CD4-positive, alpha-beta T cell (primary cell): ENCODE results near the gene ASB7. TPM values are rescaled to one million over a fixed set of nuclear protein-coding genes. Genes with fewer than 3 reads are reported as not detected.

ENCODE experiments used
- ATAC-seq: fragments of 200-7000 bp; cut with Tn5 transposase; one replicate; pipeline ENCODE4 v1.10.0; 2022; ENCODE audit warnings: mild to moderate bottlenecking; ENCODE audit not compliant: poor library complexity
- CTCF ChIA-PET: fragments of 350-600 bp; sonication (Branson Sonifier 250); formaldehyde crosslinking; loops from one replicate; lab custom pipeline; 2021; ENCODE audit warnings: antibody characterized with exemption, inconsistent platforms; lab: Charles Lee
- POLR2A ChIA-PET: fragments of 350-600 bp; sonication (Branson Sonifier 250); formaldehyde crosslinking; loops from one replicate; lab custom pipeline; 2021; ENCODE audit warnings: antibody characterized with exemption, inconsistent platforms; lab: Charles Lee
- DNase-seq, 14 experiments: peaks; one replicate each; pipeline ENCODE4 v3.0.0-alpha.2; 2013 to 2020; ENCODE audit warnings: mixed read lengths in 2 of 14
- H3K27ac ChIP-seq, 2 donors: one replicate each; pipeline versions ENCODE4 v1.5.1 to v1.7.0; 2013; ENCODE audit warnings: low read length in 2 of 2, low read depth in 1 of 2, mild to moderate bottlenecking in 1 of 2
- H3K27me3 ChIP-seq, 2 experiments: 1 replicate in 1 of 2; 2 replicates in 1 of 2; pipeline versions ENCODE4 v1.6.1 to v1.7.0; 2013; ENCODE audit warnings: low read length in 2 of 2, control low read depth in 1 of 2, mild to moderate bottlenecking in 1 of 2, moderate library complexity in 1 of 2; ENCODE audit not compliant: insufficient read depth in 2 of 2, control insufficient read depth in 1 of 2
- H3K36me3 ChIP-seq: one replicate; pipeline ENCODE4 v1.6.1; 2013; ENCODE audit warnings: low read length, control low read depth; ENCODE audit not compliant: insufficient read depth
- H3K4me1 ChIP-seq: one replicate; pipeline ENCODE4 v1.6.1; 2013; ENCODE audit warnings: low read length, control low read depth; ENCODE audit not compliant: insufficient read depth
- H3K4me3 ChIP-seq: one replicate; pipeline ENCODE4 v1.5.1; 2013; ENCODE audit warnings: mild to moderate bottlenecking, low read length, moderate library complexity
- H3K9me3 ChIP-seq, 2 experiments: 1 replicate in 1 of 2; 2 replicates in 1 of 2; pipeline versions ENCODE4 v1.6.1 to v1.7.0; 2013; ENCODE audit warnings: low read length in 2 of 2, mild to moderate bottlenecking in 2 of 2, control low read depth in 1 of 2, moderate library complexity in 1 of 2; ENCODE audit not compliant: control insufficient read depth in 1 of 2, insufficient read depth in 1 of 2
- H3K27ac Mint-ChIP-seq: one replicate; pipeline ENCODE4 v1.8.0; 2020; ENCODE audit warnings: mixed read lengths
- H3K27me3 Mint-ChIP-seq: one replicate; pipeline ENCODE4 v1.8.0; 2021; ENCODE audit warnings: mixed read lengths
- H3K36me3 Mint-ChIP-seq: one replicate; pipeline ENCODE4 v1.8.0; 2021; ENCODE audit warnings: low read depth, mixed read lengths
- H3K4me1 Mint-ChIP-seq: one replicate; pipeline ENCODE4 v1.8.0; 2021; ENCODE audit warnings: low read depth, mixed read lengths
- H3K4me3 Mint-ChIP-seq: one replicate; pipeline ENCODE4 v1.8.0; 2020; ENCODE audit warnings: mild to moderate bottlenecking, mixed read lengths
- H3K9me3 Mint-ChIP-seq: one replicate; pipeline ENCODE4 v1.8.0; 2020; ENCODE audit warnings: mixed read lengths
- intact Hi-C, 2 experiments: fragments of 100-400 bp; cut with DNase I in 1 of 2; cut with micrococcal nuclease in 1 of 2; formaldehyde crosslinking; loops; one replicate each; pipeline versions ENCODE4 v1.15.1 to v1.9.0; 2023 to 2025; cut with DNase I, micrococcal nuclease
- total RNA-seq, 174 experiments: library from RNA in 2 of 174; stranded (reverse) in 2 of 174; gene quantifications; one replicate each; pipeline ENCODE4 v1.2.3 and lab custom pipeline; 2021 to 2026
- TF ChIP-seq, protein P1 (sequence below): fragments of 200-600 bp; IDR thresholded peaks from one replicate; pipeline ENCODE4 v1.8.0; 2022; ENCODE audit warnings: antibody characterized with exemption, mild to moderate bottlenecking

ASB7 gene
- total RNA-seq, 2 experiments from 2014 or later: 14.9 to 16.7 TPM

DNA sequence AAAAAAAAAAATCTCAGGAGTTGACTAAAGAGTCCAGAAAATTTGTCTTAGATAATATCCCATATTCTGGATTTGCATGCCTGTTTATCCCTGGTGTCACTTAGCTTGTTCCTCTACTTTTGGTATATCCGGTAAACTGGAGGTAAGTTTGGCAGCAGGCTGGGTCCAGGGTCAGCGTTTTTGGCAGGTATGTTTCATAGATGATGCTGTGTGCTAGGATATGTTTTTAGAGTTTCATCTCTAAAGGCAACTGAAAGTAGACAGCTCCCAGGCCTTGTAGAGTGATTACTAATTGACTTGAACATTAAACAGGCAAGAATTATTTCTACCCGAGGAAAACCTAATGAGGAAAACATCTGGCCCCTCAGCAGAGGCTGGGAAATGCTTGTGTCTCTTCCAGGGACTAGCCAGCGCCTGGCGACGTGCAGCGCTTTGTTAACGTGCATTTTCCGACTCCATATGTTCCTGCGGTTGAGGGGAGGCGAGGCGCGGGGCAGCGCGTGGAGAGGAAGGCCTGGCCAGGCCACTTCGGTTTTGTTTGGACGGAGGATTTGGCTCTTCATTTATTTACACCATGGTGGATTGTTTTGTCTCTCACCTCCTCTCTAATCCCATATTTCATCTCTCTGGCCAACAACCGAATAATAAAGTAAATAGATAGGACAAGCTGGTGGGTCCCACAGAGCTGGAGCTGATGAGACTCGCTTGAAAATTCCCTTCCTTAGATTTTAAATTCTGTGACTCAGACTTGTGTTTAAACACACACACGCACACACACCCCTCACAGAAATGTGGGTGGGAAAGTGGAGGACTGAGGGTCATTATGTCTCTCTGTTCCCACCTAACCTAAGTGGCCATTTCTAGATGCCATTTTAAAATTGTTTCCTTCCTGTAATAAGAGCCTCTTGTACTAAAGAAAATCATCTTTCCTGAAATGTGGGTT is 65.3 kb downstream of the ASB7 start:
- H3K4me1 Mint-ChIP-seq: no peaks in the 10 kb centered on the region
- TF ChIP-seq, protein P1, sequence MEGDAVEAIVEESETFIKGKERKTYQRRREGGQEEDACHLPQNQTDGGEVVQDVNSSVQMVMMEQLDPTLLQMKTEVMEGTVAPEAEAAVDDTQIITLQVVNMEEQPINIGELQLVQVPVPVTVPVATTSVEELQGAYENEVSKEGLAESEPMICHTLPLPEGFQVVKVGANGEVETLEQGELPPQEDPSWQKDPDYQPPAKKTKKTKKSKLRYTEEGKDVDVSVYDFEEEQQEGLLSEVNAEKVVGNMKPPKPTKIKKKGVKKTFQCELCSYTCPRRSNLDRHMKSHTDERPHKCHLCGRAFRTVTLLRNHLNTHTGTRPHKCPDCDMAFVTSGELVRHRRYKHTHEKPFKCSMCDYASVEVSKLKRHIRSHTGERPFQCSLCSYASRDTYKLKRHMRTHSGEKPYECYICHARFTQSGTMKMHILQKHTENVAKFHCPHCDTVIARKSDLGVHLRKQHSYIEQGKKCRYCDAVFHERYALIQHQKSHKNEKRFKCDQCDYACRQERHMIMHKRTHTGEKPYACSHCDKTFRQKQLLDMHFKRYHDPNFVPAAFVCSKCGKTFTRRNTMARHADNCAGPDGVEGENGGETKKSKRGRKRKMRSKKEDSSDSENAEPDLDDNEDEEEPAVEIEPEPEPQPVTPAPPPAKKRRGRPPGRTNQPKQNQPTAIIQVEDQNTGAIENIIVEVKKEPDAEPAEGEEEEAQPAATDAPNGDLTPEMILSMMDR: no peak

DNA sequence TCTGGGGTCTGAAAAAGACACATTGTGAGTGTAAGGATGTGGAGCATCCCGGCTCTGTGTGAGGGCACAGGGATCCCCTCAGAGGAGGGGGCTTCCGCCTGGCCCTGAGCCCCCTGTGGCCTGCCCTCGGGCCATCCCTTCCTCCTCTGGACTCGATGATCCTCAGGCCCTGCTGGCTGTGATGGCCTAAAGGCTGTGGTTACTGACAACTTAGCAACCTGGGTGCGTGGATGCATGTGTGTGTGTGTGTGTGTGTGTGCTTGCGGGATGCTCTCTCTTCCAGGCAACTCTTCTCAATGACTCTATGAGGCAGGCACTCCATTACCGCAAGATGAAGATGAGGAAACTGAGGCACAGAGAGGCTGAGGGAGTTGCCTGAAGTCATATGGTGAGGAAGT is 66.0 kb downstream of the ASB7 start:
- Histone ChIP-seq H3K9me3 (no peaks in the 10 kb centered on the region), H3K36me3 (no peaks in the 10 kb centered on the region), H3K27ac (no peak overlapping the region), H3K27me3 (peaks cover 0 to 5% of the 10 kb centered on the region in 2 experiments), H3K4me1 (no peaks in the 10 kb centered on the region), H3K4me3 (no peak overlapping the region)
- no peak overlapping the region for H3K27ac Mint-ChIP-seq
- ChIA-PET POLR2A (no interaction called here), CTCF (no interaction called here)
- DNase-seq (no peak), ATAC-seq (no peak)
- peaks cover 14% of the 10 kb centered on the region for H3K27me3 Mint-ChIP-seq
- TF ChIP-seq, protein P1: no peak
- H3K4me3 Mint-ChIP-seq: no peak overlapping the region
- H3K36me3 Mint-ChIP-seq: no peaks in the 10 kb centered on the region
- intact Hi-C loops: no loop called here
- no peaks in the 10 kb centered on the region for H3K9me3 Mint-ChIP-seq
- H3K4me1 Mint-ChIP-seq: no peaks in the 10 kb centered on the region

More for the DNA sequence above, 65.3 kb downstream of the ASB7 start:
- POLR2A ChIA-PET: no interaction called here
- Mint-ChIP-seq H3K27ac (no peak overlapping the region), H3K27me3 (peaks cover 14% of the 10 kb centered on the region), H3K9me3 (no peaks in the 10 kb centered on the region), H3K36me3 (no peaks in the 10 kb centered on the region), H3K4me3 (no peak overlapping the region)
- Histone ChIP-seq H3K27me3 (peaks cover 0 to 5% of the 10 kb centered on the region in 2 experiments), H3K27ac (no peak overlapping the region), H3K9me3 (no peaks in the 10 kb centered on the region), H3K4me1 (no peaks in the 10 kb centered on the region), H3K36me3 (no peaks in the 10 kb centered on the region), H3K4me3 (no peak overlapping the region)
- CTCF ChIA-PET: no interaction called here
- ATAC-seq (no peak), DNase-seq (no peak)
- intact Hi-C loops: no loop called here

DNA sequence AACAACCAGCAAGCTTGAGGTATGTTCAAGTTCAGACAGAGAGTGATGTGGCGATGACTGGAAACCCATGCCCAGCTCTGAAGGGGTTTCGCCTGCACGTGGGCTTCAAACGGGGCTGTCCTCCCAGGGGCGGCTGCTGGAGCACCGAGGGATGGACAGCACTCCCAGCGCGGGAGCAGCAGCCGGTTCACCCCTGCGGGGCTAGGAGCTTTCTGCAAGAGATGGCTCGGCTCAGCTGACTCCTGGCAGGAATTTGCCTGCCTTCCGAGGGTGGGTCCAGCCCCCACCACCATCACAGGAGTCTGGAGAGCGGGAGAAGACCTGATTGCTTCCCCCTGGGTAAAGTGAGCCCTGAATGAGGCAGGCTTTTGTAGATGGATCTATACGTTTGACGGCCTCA is 66.9 kb downstream of the ASB7 start:
- peaks cover 0 to 5% of the 10 kb centered on the region in 2 experiments for H3K27me3 ChIP-seq
- no peak for DNase-seq
- TF ChIP-seq, protein P1: no peak
- Mint-ChIP-seq H3K36me3 (no peaks in the 10 kb centered on the region), H3K4me1 (no peaks in the 10 kb centered on the region), H3K27ac (no peak overlapping the region), H3K27me3 (peaks cover 14% of the 10 kb centered on the region), H3K4me3 (no peak overlapping the region), H3K9me3 (no peaks in the 10 kb centered on the region)
- no peak for ATAC-seq
- no peaks in the 10 kb centered on the region for H3K4me1 ChIP-seq
- H3K27ac ChIP-seq: no peak overlapping the region
- ChIA-PET CTCF (no interaction called here), POLR2A (no interaction called here)
- H3K9me3 ChIP-seq: no peaks in the 10 kb centered on the region
- H3K4me3 ChIP-seq: no peak overlapping the region
- intact Hi-C loops: no loop called here
- no peaks in the 10 kb centered on the region for H3K36me3 ChIP-seq
